Hepatocyte (in vitro differentiated cells): ENCODE measurements around the gene TFCP2.

ENCODE experiments used
- CTCF ChIP-seq: fragments of 200-600 bp; sonication (generic); IDR thresholded peaks from 2 replicates; pipeline ENCODE4 v1.5.1; 2016; ENCODE audit warnings: antibody characterized with exemption, mild to moderate bottlenecking; ENCODE audit not compliant: poor library complexity
- EZH2 ChIP-seq: fragments of 200-600 bp; sonication (generic); IDR thresholded peaks from 2 replicates; pipeline ENCODE4 v1.6.1; 2016; ENCODE audit warnings: antibody characterized with exemption, mild to moderate bottlenecking, borderline replicate concordance
- EZH2phosphoT487 ChIP-seq: fragments of 200-600 bp; sonication (generic); IDR thresholded peaks from one replicate; pipeline ENCODE4 v1.6.1; 2018; ENCODE audit warnings: antibody characterized with exemption, mild to moderate bottlenecking, low read depth, moderate library complexity; ENCODE audit not compliant: unreplicated experiment, severe bottlenecking

GRCh38 chr12:51048661-51049251, 124.2 kb downstream of the TFCP2 start:
- TF ChIP-seq CTCF (no peak), EZH2 (no peak), EZH2phosphoT487 (no peak)
